NCI-H1930 (cell line): ENCODE measurements around the gene CCL17.
"Not testable (repeated sequence)": the region's sequence is repeated elsewhere in the genome, so short reads cannot be mapped to it uniquely, and the experiment has no call there.

Source experiments
- DNase-seq, 2 experiments: peaks; one replicate each; lab custom pipeline; 2025; lab: John Stamatoyannopoulos, UW

CCL17 gene

GRCh38 chr16:57396786-57397185 is 7.8 kb upstream of the CCL17 start:
- no peak for DNase-seq

GRCh38 chr16:57397493-57397892 is 7.1 kb upstream of the CCL17 start:
- not testable (repeated sequence) for DNase-seq

GRCh38 chr16:57401943-57402640 is 2.5 kb upstream of the CCL17 start:
- no peak for DNase-seq

GRCh38 chr16:57405097-57405496 is 530 bp downstream of the CCL17 start:
- DNase-seq = no peak

GRCh38 chr16:57406881-57407280 is 2.3 kb downstream of the CCL17 start:
- DNase-seq = no peak

- no peak for DNase-seq
These were observed 3.2 kb downstream of the CCL17 start for GRCh38 chr16:57407521-57408353.

GRCh38 chr16:57409065-57409464 is 4.5 kb downstream of the CCL17 start:
- no peak for DNase-seq

- no peak for DNase-seq
These were observed 5.5 kb downstream of the CCL17 start for GRCh38 chr16:57409870-57410587.

GRCh38 chr16:57411362-57411976 is 6.9 kb downstream of the CCL17 start:
- no peak for DNase-seq

GRCh38 chr16:57412584-57412983 is 8.0 kb downstream of the CCL17 start:
- DNase-seq = no peak

- no peak for DNase-seq
These were observed 8.7 kb downstream of the CCL17 start for GRCh38 chr16:57413301-57413730.

- DNase-seq = no peak
These were observed 9.2 kb downstream of the CCL17 start for GRCh38 chr16:57413733-57414132.

GRCh38 chr16:57416084-57416483 is 11.5 kb downstream of the CCL17 start:
- DNase-seq = no peak

- no peak for DNase-seq
These were observed 14.9 kb downstream of the CCL17 start for GRCh38 chr16:57419506-57419905.

- DNase-seq = peak; percentile 3 to 16
These were observed 17.7 kb downstream of the CCL17 start for GRCh38 chr16:57422026-57422944.

GRCh38 chr16:57423152-57423551 is 18.6 kb downstream of the CCL17 start:
- DNase-seq = no peak

- DNase-seq = no peak
These were observed 20.0 kb downstream of the CCL17 start for GRCh38 chr16:57424583-57424982.

GRCh38 chr16:57426356-57426755 is 21.8 kb downstream of the CCL17 start:
- DNase-seq = no peak

- DNase-seq = no peak
These were observed 22.7 kb downstream of the CCL17 start for GRCh38 chr16:57427307-57427706.

GRCh38 chr16:57427824-57428223 is 23.3 kb downstream of the CCL17 start:
- no peak for DNase-seq

GRCh38 chr16:57430955-57431354 is 26.4 kb downstream of the CCL17 start:
- DNase-seq = no peak
